Fibroblast of upper back skin (primary cell): Measurements from ENCODE around the gene BRAT1.

Experiments
- DNase-seq: peaks from one replicate; pipeline ENCODE4 v3.0.0-alpha.2; 2013

The BRAT1 gene

GRCh38 chr7:2559283-2559950, 4.1 kb upstream of the BRAT1 start:
- no peak for DNase-seq

- peak; percentile 83 for DNase-seq
These were observed 3.4 kb upstream of the BRAT1 start, which contains the start of gene IQCE for GRCh38 chr7:2558629-2559282. IQCE (plus strand) TSS chr7:2558979; CDS start chr7:2559182, 203 bp downstream.

- DNase-seq, result no peak
These were observed 638 bp downstream of the BRAT1 start for GRCh38 chr7:2554661-2555111.

GRCh38 chr7:2553831-2554581, 1.3 kb downstream of the BRAT1 start:
- no peak for DNase-seq

GRCh38 chr7:2553108-2553507, 2.2 kb downstream of the BRAT1 start:
- DNase-seq, result no peak

- DNase-seq, result no peak
These were observed 3.9 kb downstream of the BRAT1 start for GRCh38 chr7:2551418-2551817.

GRCh38 chr7:2546776-2547586, 8.3 kb downstream of the BRAT1 start:
- DNase-seq, result no peak

GRCh38 chr7:2545746-2546425, 9.4 kb downstream of the BRAT1 start:
- no peak for DNase-seq

- DNase-seq, result no peak
These were observed 10.7 kb downstream of the BRAT1 start for GRCh38 chr7:2544541-2545188.

- DNase-seq, result no peak
These were observed 12.1 kb downstream of the BRAT1 start for GRCh38 chr7:2542916-2543871.

GRCh38 chr7:2542011-2542915, 13.1 kb downstream of the BRAT1 start:
- DNase-seq, result no peak

GRCh38 chr7:2541291-2542010, 13.9 kb downstream of the BRAT1 start:
- DNase-seq, result no peak

- no peak for DNase-seq
These were observed 14.7 kb downstream of the BRAT1 start for GRCh38 chr7:2540641-2541051.

- no peak for DNase-seq
These were observed 15.2 kb downstream of the BRAT1 start for GRCh38 chr7:2540133-2540532.

GRCh38 chr7:2539031-2539911, 16.1 kb downstream of the BRAT1 start:
- no peak for DNase-seq

GRCh38 chr7:2537981-2538851, 17.1 kb downstream of the BRAT1 start:
- DNase-seq, result no peak
